Hepatic stellate cell (primary cell): ENCODE results near the gene NDUFA5.
A peak's percentile ranks its signal among the peaks of the same experiment; 100 is the strongest.
"Not testable (repeated sequence)": the region's sequence is repeated elsewhere in the genome, so short reads cannot be mapped to it uniquely, and the experiment has no call there.

Experiments
- DNase-seq: peaks from one replicate; pipeline ENCODE4 v3.0.0; 2011; ENCODE audit warnings: low spot score

NDUFA5 gene

DNA sequence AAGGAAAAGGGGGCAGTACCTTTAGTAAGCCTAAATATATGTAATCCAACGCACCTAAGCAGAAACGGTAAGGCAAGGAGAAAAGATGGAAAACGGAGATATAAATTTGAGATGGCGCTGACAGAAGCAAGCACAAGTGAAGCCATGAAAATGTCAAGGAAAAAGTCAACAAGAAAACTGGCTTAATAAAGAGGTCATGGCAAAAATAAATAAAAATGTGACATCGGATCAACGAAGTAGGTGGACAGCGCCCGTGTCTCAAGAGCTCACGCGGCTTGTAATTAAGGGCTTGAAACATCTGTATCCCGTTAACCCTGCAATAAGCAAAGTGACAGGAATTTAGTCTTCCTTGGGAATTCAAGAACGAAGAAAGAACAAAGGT, 611 bp downstream of the NDUFA5 start:
- no peak for DNase-seq

- no peak for DNase-seq
Measured at GRCh38 chr7:123555484-123555883, 2.1 kb downstream of the NDUFA5 start.

DNA sequence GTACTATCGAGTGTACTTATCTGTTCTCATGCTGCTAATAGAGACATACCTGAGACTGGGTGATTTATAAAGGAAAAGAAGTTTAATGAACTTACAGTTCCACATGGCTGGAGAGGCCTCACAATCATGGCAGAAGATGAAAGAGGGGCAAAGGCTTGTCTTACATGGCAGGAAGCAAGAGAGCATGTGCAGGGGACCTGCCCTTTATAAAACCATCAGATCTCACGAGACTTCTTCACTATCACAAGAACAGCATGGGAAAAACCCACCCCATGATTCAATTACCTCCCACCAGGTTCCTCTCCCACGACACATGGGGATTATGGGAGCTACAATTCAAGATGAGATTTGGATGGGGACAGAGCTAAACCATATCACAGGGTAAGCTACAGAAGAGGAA, 4.5 kb downstream of the NDUFA5 start:
- no peak for DNase-seq

DNA sequence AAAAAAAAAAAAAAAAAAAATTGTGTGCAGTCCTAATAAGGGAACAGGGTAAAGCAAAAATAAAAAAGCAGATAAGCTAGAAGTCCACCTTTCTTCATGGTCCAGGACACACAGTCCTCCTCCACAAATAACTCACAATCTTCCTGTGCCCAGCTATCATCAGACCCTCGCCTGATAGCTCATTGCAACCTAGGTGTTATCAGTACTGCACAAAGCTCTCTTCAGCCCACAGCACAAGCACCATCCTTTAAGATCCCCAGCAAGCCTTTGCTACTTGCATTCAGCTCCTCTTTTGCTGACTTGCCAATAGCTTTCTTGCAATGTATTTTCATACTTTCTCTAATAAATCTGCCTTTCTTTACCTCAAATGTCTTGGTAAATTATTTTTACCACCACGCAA, 5.0 kb downstream of the NDUFA5 start:
- DNase-seq, result no peak

- DNase-seq, result not testable (repeated sequence)
Measured at GRCh38 chr7:123552134-123552533, 5.5 kb downstream of the NDUFA5 start.

DNA sequence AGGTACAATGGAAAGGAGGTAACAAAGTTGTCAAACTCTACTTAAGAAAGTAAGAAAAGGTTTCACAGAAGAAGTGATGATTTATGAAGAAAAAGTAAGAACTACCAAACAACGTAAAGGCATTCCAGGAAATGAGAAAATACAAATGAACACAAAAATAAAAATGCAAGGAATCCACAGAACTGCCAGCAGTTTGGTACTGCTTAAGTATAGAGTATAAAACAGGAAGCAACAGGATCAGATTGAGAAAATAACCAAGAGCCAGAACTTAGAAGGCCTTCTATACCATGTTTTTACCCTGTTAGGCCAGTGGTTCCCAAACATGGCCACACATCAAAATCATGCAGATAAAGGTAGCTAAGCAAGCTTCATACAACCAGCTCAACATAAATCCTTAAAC, 9.2 kb downstream of the NDUFA5 start:
- DNase-seq, result no peak

- DNase-seq, result no peak
Measured at GRCh38 chr7:123539871-123540270, 17.7 kb downstream of the NDUFA5 start.

DNA sequence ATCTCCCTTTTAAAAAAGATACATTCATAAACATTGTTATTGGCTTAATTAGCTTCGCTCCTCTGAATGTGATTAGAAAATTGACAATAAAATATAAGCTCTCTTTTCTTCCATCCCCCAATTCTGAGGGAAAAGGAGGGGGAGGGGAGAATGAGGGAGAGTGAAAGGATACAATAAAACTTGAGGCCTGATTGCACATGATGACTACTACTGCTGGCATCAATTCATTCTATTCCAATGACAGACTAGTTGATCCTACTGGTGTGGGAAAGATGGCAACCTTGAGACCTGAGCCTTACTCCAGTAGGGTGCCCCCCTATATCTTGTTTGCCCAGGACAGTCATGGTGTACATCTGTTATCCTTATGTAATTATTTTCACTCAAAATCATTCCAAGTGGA, 18.7 kb downstream of the NDUFA5 start:
- DNase-seq, result no peak

DNA sequence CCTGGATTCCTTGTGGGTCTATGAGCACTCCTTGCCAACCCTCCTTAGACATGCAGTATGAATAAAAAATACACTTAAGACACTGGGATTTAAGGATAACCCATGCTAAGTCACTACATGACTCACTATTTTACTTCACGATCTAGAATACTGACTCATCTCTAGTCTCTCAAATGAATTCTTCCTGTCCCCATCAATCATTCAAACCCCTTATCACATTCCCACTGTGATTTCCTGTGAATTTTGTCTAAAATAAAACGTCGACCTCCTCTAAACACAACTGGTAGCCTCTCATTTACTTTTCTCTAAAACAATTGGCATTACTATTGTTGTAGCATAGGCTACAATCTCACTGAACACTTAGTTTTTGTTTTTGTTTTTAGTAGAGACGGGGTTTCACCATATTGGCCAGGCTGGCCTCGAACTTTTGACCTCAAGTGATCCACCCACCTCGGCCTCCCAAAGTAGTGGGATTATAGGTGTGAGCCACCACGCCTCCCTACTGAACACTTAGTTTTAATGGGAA, 19.4 kb downstream of the NDUFA5 start:
- DNase-seq, result peak; percentile 42

DNA sequence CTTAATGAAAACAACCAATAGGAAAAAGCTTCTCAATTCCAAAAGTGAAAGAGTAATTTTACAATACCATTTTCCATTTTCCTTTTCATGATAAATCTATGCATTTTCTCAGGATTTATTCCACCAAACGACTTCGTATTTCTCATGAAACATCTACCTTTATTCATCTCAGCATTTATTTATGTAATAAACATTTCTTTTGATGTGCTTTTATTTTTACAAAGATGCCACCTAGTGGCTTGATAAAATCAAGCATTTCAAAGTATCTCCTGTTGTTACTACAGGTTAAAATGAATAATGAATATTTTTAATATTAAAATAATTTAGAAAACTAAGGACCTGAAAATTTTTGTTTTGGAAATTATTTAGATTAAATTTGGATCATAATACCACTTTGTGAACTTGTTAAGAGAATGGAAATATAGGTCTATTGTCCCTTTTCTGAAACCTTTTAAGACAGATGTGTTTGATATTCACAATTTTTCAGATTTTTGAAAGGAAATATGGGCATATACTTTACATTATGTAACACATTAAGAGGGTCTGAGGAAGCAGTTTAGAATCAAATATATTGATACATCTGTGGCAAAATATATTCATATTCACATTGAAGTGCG, 20.5 kb downstream of the NDUFA5 start:
- DNase-seq, result no peak

- no peak for DNase-seq
Measured at GRCh38 chr7:123535517-123535916, 22.1 kb downstream of the NDUFA5 start.

DNA sequence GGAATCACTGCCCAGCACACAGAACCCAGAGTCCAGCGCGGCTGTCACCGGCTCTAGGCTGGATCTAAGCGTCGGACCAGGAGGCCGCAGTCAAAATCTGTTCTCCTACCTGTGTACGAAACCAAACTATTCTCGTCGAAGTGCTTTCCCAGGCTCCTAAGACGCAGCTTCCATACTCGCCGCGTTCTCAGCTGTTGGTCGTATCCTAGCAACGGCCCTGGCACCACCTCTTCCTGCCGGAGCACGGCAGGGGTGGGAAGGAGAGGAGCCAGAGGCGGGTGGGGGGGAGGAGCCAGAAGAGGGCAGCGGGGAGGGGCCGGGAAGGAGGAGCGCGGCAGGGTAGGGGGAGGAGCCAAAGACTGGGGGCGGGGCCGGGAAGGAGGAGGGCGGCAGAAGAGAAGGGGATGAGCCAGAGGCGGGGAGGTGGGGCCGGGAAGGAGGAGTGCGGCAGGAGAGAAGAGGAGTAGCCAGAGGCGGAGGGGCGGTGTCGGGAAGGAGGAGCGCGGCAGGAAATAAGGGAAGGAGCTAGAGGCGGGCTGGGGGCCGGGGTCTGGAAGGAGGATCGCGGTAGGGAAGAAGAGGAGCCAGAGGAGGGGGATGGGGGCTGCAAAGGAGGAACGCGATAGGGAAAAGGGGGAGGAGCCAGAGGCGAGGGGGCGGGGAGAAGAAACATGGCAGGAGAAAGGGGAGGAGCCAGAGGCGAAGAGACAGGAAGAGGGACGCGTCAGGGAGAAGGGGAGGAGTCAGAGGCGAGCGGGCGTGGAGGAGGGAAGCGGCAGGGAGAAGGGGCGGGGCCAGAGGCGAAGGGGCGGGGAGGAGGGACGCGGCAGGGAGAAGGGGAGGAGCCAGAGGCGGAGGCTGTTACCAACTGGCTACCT, 23.0 kb downstream of the NDUFA5 start, which contains the start of gene IQUB:
Gene IQUB (minus strand): TSS at position 213 of the 878 bp plus-strand sequence. CDS start 22,255 bp downstream, outside the sequence.
- DNase-seq, result peak; percentile 91

GRCh38 chr7:123533929-123534382, 23.7 kb downstream of the NDUFA5 start:
- DNase-seq, result no peak

DNA sequence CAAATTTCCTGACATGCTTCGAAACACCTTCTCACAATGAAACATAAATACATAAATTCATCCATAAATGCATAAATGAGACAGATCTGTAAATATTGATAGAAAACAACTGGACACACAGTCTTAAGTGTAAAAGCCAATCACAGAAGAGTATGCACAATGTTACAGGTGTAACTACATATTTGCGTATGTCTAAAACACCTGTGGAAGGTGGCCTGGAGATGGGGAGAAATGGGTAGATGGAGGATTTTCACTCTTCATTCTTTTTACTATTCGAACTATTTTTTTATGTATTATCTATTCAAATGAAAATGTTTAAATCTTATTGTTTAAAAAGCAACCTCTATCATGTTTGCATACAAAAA, 24.1 kb downstream of the NDUFA5 start:
- no peak for DNase-seq

- DNase-seq, result not testable (repeated sequence)
Measured at GRCh38 chr7:123532788-123533552, 24.6 kb downstream of the NDUFA5 start.

DNA sequence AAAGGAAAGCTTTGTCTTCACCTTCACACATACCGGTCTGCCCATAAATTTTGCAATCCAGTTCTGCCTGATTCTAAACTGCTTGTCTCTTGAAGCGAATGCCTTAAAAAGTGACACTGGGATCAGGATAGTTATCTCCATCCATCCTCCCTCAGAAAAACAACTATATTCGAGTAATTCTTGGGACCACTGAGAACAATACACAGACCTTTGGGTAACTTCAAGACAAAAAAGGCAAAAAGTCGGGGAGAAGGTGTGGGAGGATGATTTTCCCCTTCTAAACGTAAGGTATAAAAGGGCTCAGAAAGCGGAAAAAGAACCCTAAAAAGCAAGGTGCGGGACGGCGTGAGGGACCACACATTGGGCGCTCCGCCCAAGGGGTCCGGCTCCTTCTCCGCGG, 25.3 kb downstream of the NDUFA5 start:
- DNase-seq, result not testable (repeated sequence)

- not testable (repeated sequence) for DNase-seq
Measured at GRCh38 chr7:123530035-123530591, 27.5 kb downstream of the NDUFA5 start.

DNA sequence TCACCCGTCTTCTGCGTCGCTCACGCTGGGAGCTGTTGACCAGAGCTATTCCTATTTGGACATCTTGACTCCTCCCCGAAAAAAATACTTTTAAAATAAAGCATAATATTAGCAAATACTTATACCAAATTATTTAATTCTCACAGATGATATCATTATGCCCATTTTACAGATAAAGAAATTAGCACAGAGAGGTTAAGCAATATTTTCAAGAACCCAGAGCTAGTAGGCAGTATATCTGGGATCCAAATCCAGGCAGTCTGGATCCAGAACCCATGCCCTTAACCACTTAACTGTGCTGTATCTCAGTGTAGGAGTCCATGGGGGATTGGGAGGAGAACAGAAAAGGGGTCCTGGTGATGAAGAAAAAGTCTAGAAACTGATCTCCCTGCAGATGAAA, 29.4 kb downstream of the NDUFA5 start:
- no peak for DNase-seq

- DNase-seq, result not testable (repeated sequence)
Measured at GRCh38 chr7:123527712-123528225, 29.8 kb downstream of the NDUFA5 start.

DNA sequence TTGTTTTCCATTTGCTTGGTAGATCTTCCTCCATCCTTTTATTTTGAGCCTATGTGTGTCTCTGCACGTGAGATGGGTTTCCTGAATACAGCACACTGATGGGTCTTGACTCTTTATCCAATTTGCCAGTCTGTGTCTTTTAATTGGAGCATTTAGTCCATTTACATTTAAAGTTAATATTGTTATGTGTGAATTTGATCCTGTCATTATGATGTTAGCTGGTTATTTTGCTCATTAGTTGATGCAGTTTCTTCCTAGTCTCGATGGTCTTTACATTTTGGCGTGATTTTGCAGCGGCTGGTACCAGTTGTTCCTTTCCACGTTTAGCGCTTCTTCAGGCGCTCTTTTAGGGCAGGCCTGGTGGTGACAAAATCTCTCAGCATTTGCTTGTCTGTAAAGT, 31.1 kb downstream of the NDUFA5 start:
- not testable (repeated sequence) for DNase-seq

DNA sequence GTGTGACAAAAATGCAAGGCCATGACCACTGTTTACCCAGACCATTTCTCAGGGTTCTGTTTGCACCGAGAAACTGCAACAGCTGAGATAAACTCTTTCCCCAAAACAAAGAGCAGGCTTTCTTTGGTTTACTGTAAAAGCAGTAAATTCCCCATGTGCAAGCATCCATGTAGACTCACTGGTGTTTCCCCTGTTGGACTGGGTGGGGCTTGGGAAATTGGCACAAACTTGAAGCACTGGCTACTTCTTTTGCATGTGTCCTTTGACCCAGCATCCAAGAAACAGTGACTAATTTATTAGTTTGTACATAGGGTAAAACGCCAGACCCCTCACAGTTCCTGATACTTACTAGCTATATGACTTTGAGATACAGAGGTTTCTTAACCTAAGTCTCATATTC, 35.6 kb downstream of the NDUFA5 start:
- DNase-seq, result no peak

DNA sequence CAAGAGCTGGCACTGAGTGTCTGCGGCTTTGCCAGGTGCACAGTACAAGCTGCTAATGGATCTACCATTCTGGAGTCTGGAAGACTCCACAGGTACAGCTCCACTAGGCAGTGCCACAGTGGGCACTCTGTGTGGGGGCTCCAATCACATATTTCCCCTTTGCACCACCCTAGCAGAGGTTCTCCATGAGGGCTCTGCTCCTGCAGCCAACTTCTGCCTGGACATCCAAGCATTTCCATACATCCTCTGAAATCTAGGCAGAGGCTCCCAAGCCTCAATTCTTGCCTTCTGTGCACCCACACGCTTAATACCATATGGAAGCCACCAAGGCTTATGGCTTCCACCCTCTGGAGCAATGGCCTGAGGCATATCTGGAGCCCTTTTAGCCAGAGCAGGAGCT, 52.4 kb downstream of the NDUFA5 start:
- DNase-seq, result no peak
